HG02852 (cell line): ENCODE results near the gene ITGAL.

Experiments used
- ATAC-seq: cut with Tn5 transposase; IDR thresholded peaks from one replicate; pipeline ENCODE4 v1.9.1; 2021; ENCODE audit warnings: mild to moderate bottlenecking, moderate library complexity; ENCODE audit not compliant: unreplicated experiment

Gene ITGAL

GRCh38 chr16:30541502-30542329 is 69.2 kb downstream of the ITGAL start:
- ATAC-seq = no peak

- no peak for ATAC-seq
These were observed 70.5 kb downstream of the ITGAL start for GRCh38 chr16:30543067-30543466.

- ATAC-seq = no peak
These were observed 73.6 kb downstream of the ITGAL start for GRCh38 chr16:30546115-30546514.

- no peak for ATAC-seq
These were observed 76.1 kb downstream of the ITGAL start for GRCh38 chr16:30548416-30549253.

- ATAC-seq = no peak
These were observed 79.2 kb downstream of the ITGAL start for GRCh38 chr16:30551781-30552180.

- no peak for ATAC-seq
These were observed 80.4 kb downstream of the ITGAL start for GRCh38 chr16:30552956-30553355.

GRCh38 chr16:30553393-30553899 is 80.9 kb downstream of the ITGAL start:
- ATAC-seq = no peak

GRCh38 chr16:30554557-30555314 is 82.2 kb downstream of the ITGAL start:
- no peak for ATAC-seq

GRCh38 chr16:30555315-30556124 is 83.0 kb downstream of the ITGAL start:
- ATAC-seq = no peak

- ATAC-seq = no peak
These were observed 83.6 kb downstream of the ITGAL start for GRCh38 chr16:30556125-30556473.

- ATAC-seq = no peak
These were observed 85.1 kb downstream of the ITGAL start for GRCh38 chr16:30557707-30557956.

GRCh38 chr16:30557957-30558788 is 85.6 kb downstream of the ITGAL start, which contains the start of gene ZNF764:
Gene ZNF764 (minus strand): TSS chr16:30558374. CDS start chr16:30558182, 192 bp downstream.
- ATAC-seq = peak; percentile 85

GRCh38 chr16:30558789-30559377 is 86.3 kb downstream of the ITGAL start:
- ATAC-seq = no peak

GRCh38 chr16:30559690-30560089 is 87.1 kb downstream of the ITGAL start:
- no peak for ATAC-seq

GRCh38 chr16:30561089-30561816 is 88.7 kb downstream of the ITGAL start:
- no peak for ATAC-seq

GRCh38 chr16:30562021-30562420 is 89.5 kb downstream of the ITGAL start:
- no peak for ATAC-seq

GRCh38 chr16:30565526-30565925 is 93.0 kb downstream of the ITGAL start:
- no peak for ATAC-seq

- no peak for ATAC-seq
These were observed 93.4 kb downstream of the ITGAL start for GRCh38 chr16:30565984-30566383.

GRCh38 chr16:30566531-30566930 is 94.0 kb downstream of the ITGAL start:
- ATAC-seq = no peak
